Measurements from ENCODE around the gene TMPRSS3.

GRCh38 chr21:42369821-42370220 lies 26.0 kb downstream of the TMPRSS3 start:
- TF ChIP-seq, protein P1, sequence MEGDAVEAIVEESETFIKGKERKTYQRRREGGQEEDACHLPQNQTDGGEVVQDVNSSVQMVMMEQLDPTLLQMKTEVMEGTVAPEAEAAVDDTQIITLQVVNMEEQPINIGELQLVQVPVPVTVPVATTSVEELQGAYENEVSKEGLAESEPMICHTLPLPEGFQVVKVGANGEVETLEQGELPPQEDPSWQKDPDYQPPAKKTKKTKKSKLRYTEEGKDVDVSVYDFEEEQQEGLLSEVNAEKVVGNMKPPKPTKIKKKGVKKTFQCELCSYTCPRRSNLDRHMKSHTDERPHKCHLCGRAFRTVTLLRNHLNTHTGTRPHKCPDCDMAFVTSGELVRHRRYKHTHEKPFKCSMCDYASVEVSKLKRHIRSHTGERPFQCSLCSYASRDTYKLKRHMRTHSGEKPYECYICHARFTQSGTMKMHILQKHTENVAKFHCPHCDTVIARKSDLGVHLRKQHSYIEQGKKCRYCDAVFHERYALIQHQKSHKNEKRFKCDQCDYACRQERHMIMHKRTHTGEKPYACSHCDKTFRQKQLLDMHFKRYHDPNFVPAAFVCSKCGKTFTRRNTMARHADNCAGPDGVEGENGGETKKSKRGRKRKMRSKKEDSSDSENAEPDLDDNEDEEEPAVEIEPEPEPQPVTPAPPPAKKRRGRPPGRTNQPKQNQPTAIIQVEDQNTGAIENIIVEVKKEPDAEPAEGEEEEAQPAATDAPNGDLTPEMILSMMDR (IDR thresholded peaks at IDR 0.05): peak; percentile 29
- no peak for TF ChIP-seq EZH2 (IDR thresholded peaks at IDR 0.05)

Measured in neural progenitor cell (in vitro differentiated cells).